Prostate gland (tissue), 2 donors: ENCODE results near the gene SRPX2.

ENCODE experiments used
- POLR2A ChIP-seq: fragments of 450-650 bp; IDR thresholded peaks from one replicate; pipeline ENCODE4 v1.6.1; 2016; ENCODE audit warnings: antibody characterized with exemption, mild to moderate bottlenecking
- TF ChIP-seq, protein P1 (sequence below), 4 experiments: fragments of 200-600 bp in 2 of 4; fragments of 450-650 bp in 2 of 4; sonication (generic) in 2 of 4; IDR thresholded peaks; 1 replicate in 3 of 4; 2 replicates in 1 of 4; pipeline ENCODE4 v1.5.1; 2016 to 2019; ENCODE audit warnings: antibody characterized with exemption in 4 of 4, mild to moderate bottlenecking in 2 of 4, moderate library complexity in 2 of 4

GRCh38 chrX:100695991-100696390, 52.0 kb downstream of the SRPX2 start:
- TF ChIP-seq, protein P1, sequence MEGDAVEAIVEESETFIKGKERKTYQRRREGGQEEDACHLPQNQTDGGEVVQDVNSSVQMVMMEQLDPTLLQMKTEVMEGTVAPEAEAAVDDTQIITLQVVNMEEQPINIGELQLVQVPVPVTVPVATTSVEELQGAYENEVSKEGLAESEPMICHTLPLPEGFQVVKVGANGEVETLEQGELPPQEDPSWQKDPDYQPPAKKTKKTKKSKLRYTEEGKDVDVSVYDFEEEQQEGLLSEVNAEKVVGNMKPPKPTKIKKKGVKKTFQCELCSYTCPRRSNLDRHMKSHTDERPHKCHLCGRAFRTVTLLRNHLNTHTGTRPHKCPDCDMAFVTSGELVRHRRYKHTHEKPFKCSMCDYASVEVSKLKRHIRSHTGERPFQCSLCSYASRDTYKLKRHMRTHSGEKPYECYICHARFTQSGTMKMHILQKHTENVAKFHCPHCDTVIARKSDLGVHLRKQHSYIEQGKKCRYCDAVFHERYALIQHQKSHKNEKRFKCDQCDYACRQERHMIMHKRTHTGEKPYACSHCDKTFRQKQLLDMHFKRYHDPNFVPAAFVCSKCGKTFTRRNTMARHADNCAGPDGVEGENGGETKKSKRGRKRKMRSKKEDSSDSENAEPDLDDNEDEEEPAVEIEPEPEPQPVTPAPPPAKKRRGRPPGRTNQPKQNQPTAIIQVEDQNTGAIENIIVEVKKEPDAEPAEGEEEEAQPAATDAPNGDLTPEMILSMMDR (IDR thresholded peaks at IDR 0.05): no peak
- no peak for TF ChIP-seq POLR2A
